Adrenal gland (tissue), 12 donors: ENCODE measurements around the gene BTN1A1. TPM values are rescaled to one million over a fixed set of nuclear protein-coding genes. Genes with fewer than 3 reads are reported as not detected.

Experiments used
- DNase-seq, 7 donors: peaks; one replicate each; pipeline ENCODE4 v3.0.0-alpha.2; 2019 to 2020
- H3K27ac ChIP-seq, 5 donors: fragments of 200-600 bp; sonication (generic) in 4 of 5; 1 replicate in 3 of 5; 2 replicates in 2 of 5; pipeline versions ENCODE4 v1.5.1 to v1.8.0; 2016 to 2020; ENCODE audit warnings: mild to moderate bottlenecking in 1 of 5
- H3K27me3 ChIP-seq: fragments of 200-600 bp; 2 replicates; pipeline ENCODE4 v1.8.0; 2021
- H3K36me3 ChIP-seq, 2 donors: fragments of 200-600 bp; replicated peaks in 1 of 2; 1 replicate in 1 of 2; 2 replicates in 1 of 2; pipeline versions ENCODE4 v1.5.1 to v1.8.0; 2018 to 2022
- H3K4me1 ChIP-seq, 2 donors: fragments of 200-600 bp; replicated peaks in 1 of 2; 1 replicate in 1 of 2; 2 replicates in 1 of 2; pipeline versions ENCODE4 v1.5.1 to v1.8.0; 2018 to 2021
- H3K4me3 ChIP-seq, 4 donors: fragments of 200-600 bp; sonication (generic) in 3 of 4; one replicate each; pipeline ENCODE4 v1.5.1; 2016 to 2018
- H3K9me3 ChIP-seq, 3 donors: fragments of 200-600 bp; sonication (generic) in 1 of 3; replicated peaks in 1 of 3; 1 replicate in 2 of 3; 2 replicates in 1 of 3; pipeline versions ENCODE4 v1.5.1 to v1.8.0; 2016 to 2021
- POLR2A ChIP-seq, 2 donors: fragments of 450-650 bp; IDR thresholded peaks; one replicate each; pipeline ENCODE4 v1.6.1; 2017; ENCODE audit warnings: antibody characterized with exemption in 2 of 2, mild to moderate bottlenecking in 2 of 2, moderate library complexity in 1 of 2
- WGBS, 4 donors: extraction: QIAGEN DNeasy Blood & Tissue Kit in 2 of 4; methylation state at CpG; one replicate each; pipeline versions ENCODE4 v1.1.5 to v1.1.7; 2013 to 2017; 5-methylcytosine and 5-hydroxymethylcytosine counted together
- intact Hi-C, 2 donors: fragments of 100-400 bp; cut with DNase I; formaldehyde crosslinking; loops; one replicate each; pipeline versions ENCODE4 v1.14.1 to v1.15.0; 2022 to 2023
- polyA plus RNA-seq, 3 donors: library from polyadenylated mRNA; stranded (reverse); fragments of 200-250 nt in 2 of 3; fragments of 350-450 nt in 1 of 3; fragmentation: Illumina TruSeq in 1 of 3; extraction: RNeasy Lipid Tissue Mini Kit (QIAGEN cat#74804) in 1 of 3; gene quantifications; one replicate each; pipeline ENCODE4 v1.2.3, GENCODE V29; 2013 to 2014
- total RNA-seq, 9 donors: library from RNA; depleted of rRNA in 4 of 9; stranded (reverse); fragments of >200 nt in 4 of 9; fragments of 120-200 nt in 1 of 9; fragmentation: NEBNext Ultra II Directional in 1 of 9; extraction: Animal tissue kit (Norgen Biotek cat#: 25700) in 1 of 9; gene quantifications; one replicate each; pipeline versions ENCODE4 v1.1.0 to v1.2.4, GENCODE V29; 2013 to 2023
- TF ChIP-seq, protein P1 (sequence below), 6 experiments: fragments of 450-650 bp in 4 of 6; fragments of 200-600 bp in 2 of 6; sonication (generic) in 1 of 6; IDR thresholded peaks; 1 replicate in 5 of 6; 2 replicates in 1 of 6; pipeline versions ENCODE4 v1.5.1 to v1.8.0; 2016 to 2021; ENCODE audit warnings: antibody characterized with exemption in 6 of 6, mild to moderate bottlenecking in 2 of 6, moderate library complexity in 1 of 6
- donor health status: healthy with polysubstance abuse.
- donor health status: Bipolar disorder and iron deficiency.
- donor health status: DM: yes; HTN: yes; CAD: no.
- donor health status: DM: no; HTN: no; CAD: no.
- donor health status: DM: no; HTN: no; CAD: no.
- donor health status: DM: yes; HTN: yes; CAD: no.

The BTN1A1 gene
- total and polyA plus RNA-seq, 12 donors = 0.28 TPM; not detected in 11

DNA sequence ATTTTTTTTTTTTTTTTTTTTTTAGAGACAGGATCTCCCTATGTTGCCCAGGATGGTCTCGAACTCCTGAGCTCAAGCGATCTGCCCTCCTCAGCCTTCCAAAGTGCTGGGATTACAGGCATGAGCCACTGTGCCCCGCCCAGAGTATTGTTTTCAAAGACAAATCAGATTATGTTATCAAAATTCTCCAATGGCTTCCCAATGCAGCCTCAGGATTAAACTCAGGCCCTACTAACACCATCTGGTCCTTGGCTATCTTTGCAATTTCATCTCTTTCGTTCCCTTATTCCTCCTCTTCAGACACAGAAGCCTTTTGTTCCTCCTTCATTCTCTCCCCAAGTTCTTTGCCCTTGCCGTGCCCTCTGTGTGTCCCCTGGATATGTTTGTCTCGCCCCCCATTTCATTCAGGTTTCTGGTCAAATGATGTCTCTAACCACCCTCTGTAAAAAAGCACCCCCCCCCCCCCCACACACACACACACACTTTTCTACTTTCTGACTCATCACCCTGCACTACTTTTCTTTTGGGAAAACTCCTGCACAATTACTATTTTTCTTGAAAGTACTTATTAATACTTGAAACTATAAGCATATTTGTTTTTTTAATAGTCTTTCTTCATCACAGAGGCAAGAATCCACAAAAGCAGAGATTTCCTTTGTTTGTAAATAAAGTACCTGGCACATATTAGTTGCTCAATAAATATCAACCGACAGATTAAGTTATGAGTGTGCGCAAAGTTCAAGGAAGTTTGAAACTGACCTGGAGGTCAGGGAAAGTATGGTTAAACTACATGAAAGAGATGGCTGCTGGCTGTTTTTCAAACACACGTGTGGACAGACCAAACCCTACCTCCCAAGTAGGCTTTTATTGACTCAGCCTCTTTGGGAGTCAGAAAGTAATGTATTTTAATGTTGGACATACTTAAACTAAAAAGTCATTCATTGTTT is 16.7 kb downstream of the BTN1A1 start:
- intact Hi-C loops = no loop called here
- TF ChIP-seq, protein P1, sequence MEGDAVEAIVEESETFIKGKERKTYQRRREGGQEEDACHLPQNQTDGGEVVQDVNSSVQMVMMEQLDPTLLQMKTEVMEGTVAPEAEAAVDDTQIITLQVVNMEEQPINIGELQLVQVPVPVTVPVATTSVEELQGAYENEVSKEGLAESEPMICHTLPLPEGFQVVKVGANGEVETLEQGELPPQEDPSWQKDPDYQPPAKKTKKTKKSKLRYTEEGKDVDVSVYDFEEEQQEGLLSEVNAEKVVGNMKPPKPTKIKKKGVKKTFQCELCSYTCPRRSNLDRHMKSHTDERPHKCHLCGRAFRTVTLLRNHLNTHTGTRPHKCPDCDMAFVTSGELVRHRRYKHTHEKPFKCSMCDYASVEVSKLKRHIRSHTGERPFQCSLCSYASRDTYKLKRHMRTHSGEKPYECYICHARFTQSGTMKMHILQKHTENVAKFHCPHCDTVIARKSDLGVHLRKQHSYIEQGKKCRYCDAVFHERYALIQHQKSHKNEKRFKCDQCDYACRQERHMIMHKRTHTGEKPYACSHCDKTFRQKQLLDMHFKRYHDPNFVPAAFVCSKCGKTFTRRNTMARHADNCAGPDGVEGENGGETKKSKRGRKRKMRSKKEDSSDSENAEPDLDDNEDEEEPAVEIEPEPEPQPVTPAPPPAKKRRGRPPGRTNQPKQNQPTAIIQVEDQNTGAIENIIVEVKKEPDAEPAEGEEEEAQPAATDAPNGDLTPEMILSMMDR (IDR thresholded peaks at IDR 0.05) = no peak
- TF ChIP-seq POLR2A (IDR thresholded peaks at IDR 0.05) = no peak
- H3K4me1 ChIP-seq = peaks cover 0 to 6% of the 10 kb centered on the region in 2 donors
- 61 to 74% (median 71%) methylated on average over 9 of the region's 9 CpGs for WGBS, 4 donors
- H3K4me3 ChIP-seq = no peak overlapping the region
- H3K9me3 ChIP-seq = no peaks in the 10 kb centered on the region
- H3K36me3 ChIP-seq = no peaks in the 10 kb centered on the region
- DNase-seq = no peak
- no peaks in the 10 kb centered on the region for H3K27me3 ChIP-seq
- no peak overlapping the region for H3K27ac ChIP-seq

- no peaks in the 10 kb centered on the region for H3K9me3 ChIP-seq
- intact Hi-C loops = no loop called here
Measured at GRCh38 chr6:26519359-26519758, 19.3 kb downstream of the BTN1A1 start.

GRCh38 chr6:26520237-26520849 is 20.2 kb downstream of the BTN1A1 start:
- Histone ChIP-seq H3K36me3 (no peaks in the 10 kb centered on the region), H3K4me3 (peak overlapping the region in 2 of 4 donors; percentile 32 to 67), H3K27ac (peak overlapping the region; percentile 23 to 98 (median 96)), H3K27me3 (no peaks in the 10 kb centered on the region), H3K9me3 (no peaks in the 10 kb centered on the region), H3K4me1 (peaks cover 0 to 16% of the 10 kb centered on the region in 2 donors)
- 14 to 28% (median 19%) methylated on average over 11 to 21 of the region's 21 CpGs for WGBS, 4 donors
- DNase-seq = peak in 4 of 7 donors; percentile 67 to 70 (median 69)
- intact Hi-C loops = no loop called here
- no peak for TF ChIP-seq POLR2A (IDR thresholded peaks at IDR 0.05)
- TF ChIP-seq, protein P1 (IDR thresholded peaks at IDR 0.05) = no peak

More at GRCh38 chr6:26519359-26519758, 19.3 kb downstream of the BTN1A1 start:
- Histone ChIP-seq H3K4me3 (no peak overlapping the region), H3K27ac (no peak overlapping the region), H3K4me1 (peaks cover 0 to 16% of the 10 kb centered on the region in 2 donors), H3K27me3 (no peaks in the 10 kb centered on the region), H3K36me3 (no peaks in the 10 kb centered on the region)
- WGBS, 4 donors = 96 to 100% (median 97%) methylated on average over 2 of the region's 2 CpGs
- TF ChIP-seq, protein P1 (IDR thresholded peaks at IDR 0.05) = no peak
- no peak for DNase-seq

GRCh38 chr6:26520850-26521599 is 20.9 kb downstream of the BTN1A1 start:
- intact Hi-C loops = no loop called here
- WGBS, 4 donors = 0 to 2% (median 1%) methylated on average over 22 to 49 of the region's 49 CpGs

More at GRCh38 chr6:26520850-26521599, 20.9 kb downstream of the BTN1A1 start:
- no peaks in the 10 kb centered on the region for H3K9me3 ChIP-seq
- H3K27me3 ChIP-seq = no peaks in the 10 kb centered on the region
- peak overlapping the region in 2 of 4 donors; percentile 32 to 67 for H3K4me3 ChIP-seq
- H3K36me3 ChIP-seq = no peaks in the 10 kb centered on the region
- H3K27ac ChIP-seq = peak overlapping the region; percentile 89 to 98 (median 96)
- peaks cover 0 to 16% of the 10 kb centered on the region in 2 donors for H3K4me1 ChIP-seq
- TF ChIP-seq, protein P1 (IDR thresholded peaks at IDR 0.05) = peak in 1 of 6 experiments; percentile 24
- TF ChIP-seq POLR2A (IDR thresholded peaks at IDR 0.05) = no peak
- peak; percentile 88 to 95 (median 92) for DNase-seq
